GM21528 (cell line): ENCODE measurements around the gene TMOD4.

Experiments
- ATAC-seq: cut with Tn5 transposase; IDR thresholded peaks from one replicate; pipeline ENCODE4 v1.9.1; 2021; ENCODE audit warnings: mild to moderate bottlenecking, moderate library complexity; ENCODE audit not compliant: unreplicated experiment, low FRiP score

The TMOD4 gene

GRCh38 chr1:151176514-151177045 is 799 bp upstream of the TMOD4 start:
- ATAC-seq = no peak

GRCh38 chr1:151175041-151175741 is 590 bp downstream of the TMOD4 start:
- ATAC-seq = no peak

- no peak for ATAC-seq
These were observed 4.6 kb downstream of the TMOD4 start for GRCh38 chr1:151171190-151171589.

DNA sequence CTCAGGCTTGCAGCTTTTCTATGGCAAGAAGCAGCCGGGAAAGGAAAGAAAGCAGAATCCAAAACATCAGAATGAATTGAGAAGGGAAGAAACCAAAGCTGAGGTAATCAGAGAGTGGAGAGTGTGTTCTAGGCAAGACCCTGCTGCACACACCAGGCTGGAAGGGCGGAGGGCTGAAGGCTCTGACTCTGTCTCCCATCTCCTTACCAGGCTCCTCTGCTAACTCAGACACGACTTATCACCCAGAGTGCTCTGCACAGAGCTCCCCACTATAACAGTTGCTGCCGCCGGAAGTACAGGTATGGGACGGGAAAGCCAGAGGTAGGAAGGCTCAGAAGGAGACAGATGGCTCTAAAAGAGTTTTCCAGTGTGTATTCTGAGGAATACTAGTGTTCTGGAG is 8.7 kb downstream of the TMOD4 start:
- no peak for ATAC-seq

GRCh38 chr1:151166505-151166956 is 9.2 kb downstream of the TMOD4 start:
- peak; percentile 11 for ATAC-seq

- peak; percentile 76 for ATAC-seq
These were observed 9.9 kb downstream of the TMOD4 start, which contains the start of the genes LYSMD1 and SCNM1 for GRCh38 chr1:151165738-151166504. LYSMD1 (minus strand) TSS chr1:151165902; CDS start chr1:151165258, 644 bp downstream. SCNM1 (plus strand) TSS chr1:151166144; CDS start chr1:151166153, 9 bp downstream.

DNA sequence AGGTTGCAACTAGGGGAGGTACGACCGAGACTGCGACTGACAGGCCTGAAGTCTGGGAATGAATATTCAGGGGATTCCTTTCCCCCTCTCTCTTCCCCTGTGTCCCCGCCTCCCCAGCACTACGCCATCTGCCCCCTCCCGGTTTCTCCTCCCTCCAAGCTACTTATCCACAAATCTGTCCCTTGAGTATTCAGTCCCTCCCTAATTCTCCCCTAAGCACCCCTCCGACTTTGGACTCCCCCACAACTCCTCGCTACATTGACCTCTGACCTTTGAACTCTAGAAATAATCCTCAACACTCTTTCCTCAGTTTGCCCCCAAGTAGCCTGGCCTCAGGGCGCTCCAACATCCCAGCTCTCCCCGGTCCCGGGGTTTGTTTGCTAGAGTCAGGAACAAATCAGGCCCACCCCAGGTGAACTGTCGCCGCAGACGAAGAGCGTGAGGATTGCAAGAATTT is 10.5 kb downstream of the TMOD4 start:
- peak; percentile 19 for ATAC-seq

DNA sequence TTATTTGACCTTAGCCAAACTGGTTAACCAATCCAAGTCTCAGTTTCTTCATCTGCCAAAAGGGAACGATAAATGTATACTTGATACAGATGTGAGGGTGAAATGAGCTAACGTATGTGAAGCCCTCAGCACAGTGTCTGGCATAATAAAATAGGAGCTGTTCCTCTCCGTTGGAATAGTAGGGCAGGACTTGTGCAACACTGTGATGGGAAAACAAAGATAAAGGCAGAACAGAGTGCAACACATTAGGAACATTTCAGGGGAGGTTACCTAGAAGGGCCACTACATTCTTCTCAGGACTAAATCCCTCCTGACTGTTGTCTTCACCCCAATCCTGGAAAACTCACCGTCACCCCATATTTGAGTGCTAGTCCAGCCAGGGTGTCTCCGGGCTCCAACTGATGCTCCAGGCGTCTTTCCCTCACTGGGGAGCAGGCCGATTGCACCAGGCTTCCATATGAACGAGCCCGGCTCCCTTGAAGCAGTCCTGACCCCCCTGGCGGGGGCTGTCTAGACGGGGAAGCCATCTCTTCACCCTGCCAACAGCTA is 11.0 kb downstream of the TMOD4 start:
- no peak for ATAC-seq

DNA sequence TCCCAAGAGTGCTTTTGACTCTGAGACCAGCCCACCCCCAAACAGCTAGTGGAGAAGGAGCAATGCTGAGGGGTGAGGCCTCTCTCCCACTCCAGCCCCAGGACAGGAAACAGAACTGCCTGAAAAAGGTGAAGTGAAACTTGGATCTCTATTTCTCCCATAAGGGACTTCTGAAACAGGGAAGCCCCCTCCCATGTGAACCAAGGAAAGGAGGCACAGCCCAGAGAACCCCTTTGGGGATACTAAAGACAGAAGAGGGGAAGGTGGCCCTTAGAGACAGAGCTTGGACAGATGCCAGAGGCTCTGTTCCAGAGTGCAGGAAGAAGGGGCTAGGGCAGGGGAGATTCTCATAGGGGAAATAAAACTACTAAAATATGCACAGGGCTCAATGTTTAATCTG is 16.4 kb downstream of the TMOD4 start:
- no peak for ATAC-seq

DNA sequence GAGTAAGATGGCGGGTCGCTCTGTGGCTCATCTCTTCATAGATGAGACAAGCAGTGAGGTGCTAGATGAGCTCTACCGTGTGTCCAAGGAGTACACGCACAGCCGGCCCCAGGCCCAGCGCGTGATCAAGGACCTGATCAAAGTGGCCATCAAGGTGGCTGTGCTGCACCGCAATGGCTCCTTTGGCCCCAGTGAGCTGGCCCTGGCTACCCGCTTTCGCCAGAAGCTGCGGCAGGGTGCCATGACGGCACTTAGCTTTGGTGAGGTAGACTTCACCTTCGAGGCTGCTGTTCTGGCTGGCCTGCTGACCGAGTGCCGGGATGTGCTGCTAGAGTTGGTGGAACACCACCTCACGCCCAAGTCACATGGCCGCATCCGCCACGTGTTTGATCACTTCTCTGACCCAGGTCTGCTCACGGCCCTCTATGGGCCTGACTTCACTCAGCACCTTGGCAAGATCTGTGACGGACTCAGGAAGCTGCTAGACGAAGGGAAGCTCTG is 17.0 kb downstream of the TMOD4 start:
- ATAC-seq = no peak

DNA sequence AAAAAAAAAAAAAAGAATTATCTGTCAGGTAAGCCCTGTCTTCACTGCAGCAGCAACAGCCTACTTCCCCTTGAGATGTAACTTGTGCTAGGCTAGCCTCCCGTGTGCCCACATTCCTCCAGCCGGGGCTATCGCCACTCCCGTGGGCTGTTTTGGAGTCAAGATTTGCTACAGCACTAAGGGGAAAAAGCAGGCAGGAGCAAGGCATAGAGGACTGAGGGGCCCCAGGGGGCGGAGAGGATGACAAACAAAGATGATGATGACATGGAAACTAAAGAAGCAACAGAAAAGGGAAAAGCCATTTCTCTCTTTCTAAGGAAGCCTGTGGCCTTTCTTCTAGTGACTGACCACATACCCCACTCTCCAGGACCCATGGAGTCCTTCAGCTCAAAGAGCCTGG is 17.5 kb downstream of the TMOD4 start:
- ATAC-seq = no peak

DNA sequence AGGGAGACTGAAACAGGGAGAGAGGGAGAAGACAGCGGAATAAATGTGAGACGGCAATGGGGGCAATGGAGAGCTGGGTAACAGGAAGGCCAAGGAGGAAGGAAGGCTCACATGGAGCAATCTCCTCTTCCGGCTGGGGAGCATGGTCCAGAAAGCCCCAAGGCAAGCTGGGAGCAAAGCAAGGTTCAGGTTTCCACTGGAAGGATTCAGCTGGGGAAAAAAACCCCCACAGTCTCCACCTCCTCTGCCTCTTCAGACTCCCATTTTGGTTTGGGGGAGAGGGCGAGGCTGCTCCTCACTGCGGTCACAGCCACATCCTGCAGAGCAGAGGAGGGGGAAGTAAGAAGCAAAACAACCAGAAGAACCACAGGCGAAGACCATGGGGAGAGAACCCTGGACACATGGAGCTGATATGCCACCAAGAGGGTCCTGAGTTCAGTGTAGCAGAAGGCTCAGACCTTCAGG is 18.7 kb downstream of the TMOD4 start:
- no peak for ATAC-seq

DNA sequence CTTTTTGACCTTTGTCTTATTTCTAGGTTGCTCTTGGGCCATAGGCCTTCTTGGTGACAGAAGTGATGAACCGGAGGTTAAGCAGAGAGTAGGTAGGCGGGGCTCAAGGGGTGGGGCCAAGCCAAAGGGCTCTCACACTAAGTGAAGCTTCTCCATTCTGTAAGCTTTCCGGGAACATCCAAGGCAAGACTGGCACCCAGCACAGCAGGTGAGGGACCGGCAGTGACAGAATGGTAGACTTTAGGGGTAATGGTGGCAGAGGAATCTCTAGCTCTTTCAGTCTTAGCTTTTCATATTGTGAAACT is 19.3 kb downstream of the TMOD4 start, which contains the start of gene TNFAIP8L2:
Gene TNFAIP8L2, plus strand, starts transcription at position 135 of the 305 bp plus-strand sequence. CDS start 2,049 bp downstream, outside the sequence.
- peak; percentile 63 for ATAC-seq

GRCh38 chr1:151147665-151148064 is 28.1 kb downstream of the TMOD4 start:
- no peak for ATAC-seq

DNA sequence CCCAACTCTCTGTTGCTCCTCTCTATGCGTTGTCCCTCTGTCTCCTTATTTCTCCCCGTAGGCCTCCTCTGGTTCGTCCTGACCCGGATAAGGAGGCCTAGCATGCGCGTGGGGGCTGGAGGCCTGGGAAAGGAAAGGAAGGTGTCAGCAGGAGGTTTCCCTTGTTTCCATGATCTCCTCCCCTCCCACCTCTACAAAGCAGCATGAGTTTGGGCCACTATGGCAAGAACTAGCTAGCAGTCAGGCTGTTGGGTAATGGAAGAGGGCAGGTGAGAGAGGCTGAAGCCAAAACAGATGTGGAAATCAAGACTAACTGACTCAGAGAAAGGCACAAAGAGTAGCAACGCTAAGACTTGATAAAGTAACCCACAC is 28.7 kb downstream of the TMOD4 start:
- ATAC-seq = no peak

- ATAC-seq = peak; percentile 94
These were observed 29.2 kb downstream of the TMOD4 start, which contains the start of gene SEMA6C for GRCh38 chr1:151146412-151147131. SEMA6C (minus strand) TSS chr1:151146631; CDS start chr1:151142621, 4,010 bp downstream.

DNA sequence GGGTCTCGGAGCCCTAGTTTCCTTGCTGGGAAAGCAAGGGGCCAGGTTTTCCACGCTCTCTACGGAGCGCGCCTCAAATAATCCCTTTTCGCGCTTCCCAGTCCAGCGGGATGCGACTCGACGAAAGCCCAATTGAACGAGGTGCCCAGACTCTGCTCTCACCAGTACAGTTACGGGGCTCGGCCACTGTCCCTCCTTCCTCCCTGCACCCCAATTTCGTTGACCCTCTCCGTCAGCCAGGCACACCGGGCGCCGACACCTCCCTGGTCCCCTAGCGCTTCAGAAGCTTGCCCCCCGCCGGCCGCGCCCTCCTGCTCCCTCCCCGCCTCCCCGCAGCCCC is 29.7 kb downstream of the TMOD4 start:
- no peak for ATAC-seq

GRCh38 chr1:151145304-151146071 is 30.3 kb downstream of the TMOD4 start:
- ATAC-seq = no peak

- no peak for ATAC-seq
These were observed 31.1 kb downstream of the TMOD4 start for GRCh38 chr1:151144474-151145303.
